ENCODE results near the gene SLC30A3.

DNA sequence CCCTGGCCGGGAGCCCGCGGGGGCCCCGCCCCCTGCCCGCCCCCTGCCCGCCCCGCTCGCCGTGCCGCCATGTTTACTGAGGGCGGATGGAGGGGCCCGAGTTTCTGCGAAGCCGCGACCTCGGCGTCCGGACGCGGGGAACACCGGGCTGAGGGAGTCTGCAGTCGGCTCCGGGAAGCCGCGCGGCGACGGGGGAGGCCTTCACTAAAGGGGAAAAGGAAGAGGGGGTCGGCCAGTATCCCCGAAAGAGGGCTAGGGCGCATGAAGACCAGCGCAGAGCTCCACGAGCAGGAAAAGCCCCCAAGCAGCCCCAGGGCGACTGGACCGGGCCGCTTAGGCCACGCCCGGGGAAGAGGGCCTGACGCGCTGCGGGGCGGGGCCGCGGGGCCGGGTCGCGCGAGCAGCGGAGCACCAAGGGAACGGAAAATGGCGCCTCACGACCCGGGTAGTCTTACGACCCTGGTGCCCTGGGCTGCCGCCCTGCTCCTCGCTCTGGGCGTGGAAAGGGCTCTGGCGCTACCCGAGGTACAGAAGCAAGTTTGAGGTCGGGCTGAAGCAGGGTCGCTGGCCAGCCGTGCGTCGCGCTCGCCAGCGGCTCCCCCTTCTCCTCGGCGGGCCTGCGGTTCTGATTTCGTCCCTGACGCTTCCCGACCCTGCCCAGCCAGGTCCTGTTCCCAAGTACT is 50.8 kb downstream of the SLC30A3 start, which contains the start of the genes ATRAID and SLC5A6:
- TF ChIP-seq, protein P1, sequence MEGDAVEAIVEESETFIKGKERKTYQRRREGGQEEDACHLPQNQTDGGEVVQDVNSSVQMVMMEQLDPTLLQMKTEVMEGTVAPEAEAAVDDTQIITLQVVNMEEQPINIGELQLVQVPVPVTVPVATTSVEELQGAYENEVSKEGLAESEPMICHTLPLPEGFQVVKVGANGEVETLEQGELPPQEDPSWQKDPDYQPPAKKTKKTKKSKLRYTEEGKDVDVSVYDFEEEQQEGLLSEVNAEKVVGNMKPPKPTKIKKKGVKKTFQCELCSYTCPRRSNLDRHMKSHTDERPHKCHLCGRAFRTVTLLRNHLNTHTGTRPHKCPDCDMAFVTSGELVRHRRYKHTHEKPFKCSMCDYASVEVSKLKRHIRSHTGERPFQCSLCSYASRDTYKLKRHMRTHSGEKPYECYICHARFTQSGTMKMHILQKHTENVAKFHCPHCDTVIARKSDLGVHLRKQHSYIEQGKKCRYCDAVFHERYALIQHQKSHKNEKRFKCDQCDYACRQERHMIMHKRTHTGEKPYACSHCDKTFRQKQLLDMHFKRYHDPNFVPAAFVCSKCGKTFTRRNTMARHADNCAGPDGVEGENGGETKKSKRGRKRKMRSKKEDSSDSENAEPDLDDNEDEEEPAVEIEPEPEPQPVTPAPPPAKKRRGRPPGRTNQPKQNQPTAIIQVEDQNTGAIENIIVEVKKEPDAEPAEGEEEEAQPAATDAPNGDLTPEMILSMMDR (IDR thresholded peaks at IDR 0.05), result peak in 2 of 5 experiments; percentile 13 to 20
- peak; percentile 12 to 91 for TF ChIP-seq EP300 (IDR thresholded peaks at IDR 0.05)

Data from tibial nerve (tissue), 4 donors.